Right lobe of liver (tissue), 4 donors: Measurements from ENCODE around the gene THAP5.

Experiments
- CTCF ChIP-seq, 4 donors: fragments of 200-600 bp in 3 of 4; fragments of 450-650 bp in 1 of 4; IDR thresholded peaks; one replicate each; pipeline versions ENCODE4 v1.5.1 to v1.8.0; 2016 to 2022; ENCODE audit warnings: antibody characterized with exemption in 4 of 4, mild to moderate bottlenecking in 2 of 4
- POLR2A ChIP-seq: fragments of 450-650 bp; IDR thresholded peaks from one replicate; pipeline ENCODE4 v1.6.1; 2017; ENCODE audit warnings: antibody characterized with exemption, mild to moderate bottlenecking
- donor health status: DM: no; HTN: no; CAD: no.
- donor health status: DM: no; HTN: no; CAD: no.
- donor health status: DM: no; HTN: yes; CAD: no.

GRCh38 chr7:108589199-108589598 lies 19.7 kb upstream of the THAP5 start:
- TF ChIP-seq CTCF (IDR thresholded peaks at IDR 0.05): no peak
- TF ChIP-seq POLR2A: no peak
